Measurements from ENCODE around the gene CTNNA3.
"Not testable (repeated sequence)": the region's sequence is repeated elsewhere in the genome, so short reads cannot be mapped to it uniquely, and the experiment has no call there.

Gene CTNNA3

DNA sequence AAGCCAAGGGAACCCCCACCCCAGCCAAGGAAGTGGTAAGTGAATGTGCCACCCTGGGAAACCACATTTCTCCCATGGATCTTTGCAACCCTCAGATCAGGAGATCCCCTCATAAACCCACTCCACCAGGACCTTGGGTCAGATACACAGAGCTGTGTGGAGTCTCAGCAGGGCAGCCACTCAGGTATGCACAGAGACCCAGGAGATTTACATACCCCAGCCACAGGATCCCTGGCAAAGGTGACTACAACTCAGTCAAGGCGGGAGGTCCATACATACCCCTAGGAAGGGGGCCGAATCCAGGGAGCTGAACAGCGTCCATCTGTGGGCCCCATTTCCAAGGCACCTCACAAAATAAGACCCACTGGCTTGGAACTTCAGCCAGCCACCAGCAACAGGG is 293.4 kb downstream of the CTNNA3 start:
- H3K4me1 ChIP-seq (ENCODE audit: control insufficient read depth, low read length) = no peaks in the 10 kb centered on the region
- H4K20me1 ChIP-seq (ENCODE audit: control insufficient read depth, insufficient read depth, low read depth, low read length) = no peaks in the 10 kb centered on the region
- TF ChIP-seq CTCF (IDR thresholded peaks at IDR 0.05; ENCODE audit: low read depth, low read length, poor library complexity, severe bottlenecking) (no peak), EZH2phosphoT487 (IDR thresholded peaks at IDR 0.05; ENCODE audit: borderline replicate concordance, low read length) (no peak)
- no peaks in the 10 kb centered on the region for H3K9me3 ChIP-seq (ENCODE audit: control insufficient read depth, insufficient read depth, low read length)
- no peak overlapping the region for H3K27ac ChIP-seq (ENCODE audit: low read depth, low read length)
- H3K27me3 ChIP-seq (ENCODE audit: control insufficient read depth, low read length) = no peaks in the 10 kb centered on the region
- H3K4me3 ChIP-seq (ENCODE audit: low read length) = no peak overlapping the region
- no peaks in the 10 kb centered on the region for H3F3A ChIP-seq (ENCODE audit: control insufficient read depth, insufficient read depth)
- H3K36me3 ChIP-seq (ENCODE audit: control insufficient read depth, low read length) = no peaks in the 10 kb centered on the region
- no peak overlapping the region for H3K4me2 ChIP-seq (ENCODE audit: low read length)
- no peaks in the 10 kb centered on the region for H3K79me2 ChIP-seq (ENCODE audit: control insufficient read depth, low read length)
- no peaks in the 10 kb centered on the region for H3K9me2 ChIP-seq (replicated peaks; ENCODE audit: control insufficient read depth, low read length)

- H3F3A ChIP-seq (ENCODE audit: control insufficient read depth, insufficient read depth) = no peaks in the 10 kb centered on the region
- TF ChIP-seq CTCF (IDR thresholded peaks at IDR 0.05; ENCODE audit: low read depth, low read length, poor library complexity, severe bottlenecking) = no peak
- TF ChIP-seq EZH2phosphoT487 (IDR thresholded peaks at IDR 0.05; ENCODE audit: borderline replicate concordance, low read length) = no peak
- no peaks in the 10 kb centered on the region for H4K20me1 ChIP-seq (ENCODE audit: control insufficient read depth, insufficient read depth, low read depth, low read length)
- no peaks in the 10 kb centered on the region for H3K27me3 ChIP-seq (ENCODE audit: control insufficient read depth, low read length)
- H3K4me2 ChIP-seq (ENCODE audit: low read length) = no peak overlapping the region
- no peaks in the 10 kb centered on the region for H3K9me3 ChIP-seq (ENCODE audit: control insufficient read depth, insufficient read depth, low read length)
- no peaks in the 10 kb centered on the region for H3K79me2 ChIP-seq (ENCODE audit: control insufficient read depth, low read length)
- H3K4me3 ChIP-seq (ENCODE audit: low read length) = no peak overlapping the region
- no peaks in the 10 kb centered on the region for H3K9me2 ChIP-seq (replicated peaks; ENCODE audit: control insufficient read depth, low read length)
- no peaks in the 10 kb centered on the region for H3K4me1 ChIP-seq (ENCODE audit: control insufficient read depth, low read length)
- H3K27ac ChIP-seq (ENCODE audit: low read depth, low read length) = no peak overlapping the region
- H3K36me3 ChIP-seq (ENCODE audit: control insufficient read depth, low read length) = no peaks in the 10 kb centered on the region
Observed at GRCh38 chr10:67401711-67402110, 294.3 kb downstream of the CTNNA3 start.

GRCh38 chr10:67386841-67387533 is 309.0 kb downstream of the CTNNA3 start:
- not testable (repeated sequence) for H3F3A ChIP-seq (ENCODE audit: control insufficient read depth, insufficient read depth); H3K27ac ChIP-seq (ENCODE audit: low read depth, low read length); H3K79me2 ChIP-seq (ENCODE audit: control insufficient read depth, low read length); H3K27me3 ChIP-seq (ENCODE audit: control insufficient read depth, low read length); H3K36me3 ChIP-seq (ENCODE audit: control insufficient read depth, low read length); H4K20me1 ChIP-seq (ENCODE audit: control insufficient read depth, insufficient read depth, low read depth, low read length); H3K4me3 ChIP-seq (ENCODE audit: low read length); H3K4me2 ChIP-seq (ENCODE audit: low read length); H3K9me2 ChIP-seq (replicated peaks; ENCODE audit: control insufficient read depth, low read length); H3K9me3 ChIP-seq (ENCODE audit: control insufficient read depth, insufficient read depth, low read length); H3K4me1 ChIP-seq (ENCODE audit: control insufficient read depth, low read length)

GRCh38 chr10:67386260-67386659 is 309.7 kb downstream of the CTNNA3 start:
- no peak overlapping the region for H3K4me3 ChIP-seq (ENCODE audit: low read length)
- no peaks in the 10 kb centered on the region for H3K9me3 ChIP-seq (ENCODE audit: control insufficient read depth, insufficient read depth, low read length)
- no peaks in the 10 kb centered on the region for H3F3A ChIP-seq (ENCODE audit: control insufficient read depth, insufficient read depth)
- H4K20me1 ChIP-seq (ENCODE audit: control insufficient read depth, insufficient read depth, low read depth, low read length) = no peaks in the 10 kb centered on the region
- no peak overlapping the region for H3K27ac ChIP-seq (ENCODE audit: low read depth, low read length)
- H3K27me3 ChIP-seq (ENCODE audit: control insufficient read depth, low read length) = no peaks in the 10 kb centered on the region
- TF ChIP-seq EZH2phosphoT487 (IDR thresholded peaks at IDR 0.05; ENCODE audit: borderline replicate concordance, low read length) (no peak), CTCF (IDR thresholded peaks at IDR 0.05; ENCODE audit: low read depth, low read length, poor library complexity, severe bottlenecking) (no peak)
- no peaks in the 10 kb centered on the region for H3K36me3 ChIP-seq (ENCODE audit: control insufficient read depth, low read length)
- H3K4me1 ChIP-seq (ENCODE audit: control insufficient read depth, low read length) = no peaks in the 10 kb centered on the region
- no peak overlapping the region for H3K4me2 ChIP-seq (ENCODE audit: low read length)
- H3K79me2 ChIP-seq (ENCODE audit: control insufficient read depth, low read length) = no peaks in the 10 kb centered on the region
- H3K9me2 ChIP-seq (replicated peaks; ENCODE audit: control insufficient read depth, low read length) = no peaks in the 10 kb centered on the region

All from DOHH2 (cell line).